Pancreas (tissue), 10 donors: Measurements from ENCODE around the gene PLA2R1. TPM values are rescaled to one million over a fixed set of nuclear protein-coding genes. Genes with fewer than 3 reads are reported as not detected.
A peak's percentile ranks its signal among the peaks of the same experiment; 100 is the strongest.

Experiments used
- ATAC-seq, 4 donors: fragments of 200-7000 bp; cut with Tn5 transposase; one replicate each; pipeline versions ENCODE4 v1.8.0 to v1.9.1; 2020; ENCODE audit warnings: mild to moderate bottlenecking in 4 of 4, moderate library complexity in 4 of 4
- DNase-seq, 6 donors: peaks; one replicate each; pipeline ENCODE4 v3.0.0-alpha.2; 2020
- FAIRE-seq: peaks from 2 replicates; lab custom pipeline; 2012; peaks lifted over from hg19 to GRCh38; lab: Jason Lieb, UNC
- H3K27ac ChIP-seq, 4 donors: fragments of 200-600 bp; sonication (generic); 1 replicate in 3 of 4; 2 replicates in 1 of 4; pipeline versions ENCODE4 v1.5.0 to v1.8.0; 2020
- H3K27me3 ChIP-seq, 4 donors: fragments of 200-600 bp; one replicate each; pipeline ENCODE4 v1.8.0; 2021
- H3K36me3 ChIP-seq, 3 donors: fragments of 200-600 bp; sonication (generic) in 1 of 3; one replicate each; pipeline versions ENCODE4 v1.5.0 to v1.8.0; 2020 to 2021
- H3K4me1 ChIP-seq, 3 donors: fragments of 200-600 bp; one replicate each; pipeline ENCODE4 v1.8.0; 2021
- H3K4me3 ChIP-seq, 4 donors: fragments of 200-600 bp; sonication (generic) in 2 of 4; one replicate each; pipeline versions ENCODE4 v1.5.0 to v1.8.0; 2020 to 2021
- H3K9me3 ChIP-seq, 4 donors: fragments of 200-600 bp; one replicate each; pipeline ENCODE4 v1.8.0; 2021
- CTCF ChIP-seq, 4 donors: fragments of 200-600 bp; sonication (generic) in 3 of 4; IDR thresholded peaks; one replicate each; pipeline versions ENCODE4 v1.5.0 to v1.8.0; 2021; ENCODE audit warnings: antibody characterized with exemption in 4 of 4
- WGBS, 2 donors: extraction: QIAGEN DNeasy Blood & Tissue Kit; methylation state at CpG; one replicate each; pipeline ENCODE4 v1.1.7; 2013; 5-methylcytosine and 5-hydroxymethylcytosine counted together
- intact Hi-C, 3 donors: fragments of 100-400 bp; cut with DNase I; formaldehyde crosslinking; loops; one replicate each; pipeline versions ENCODE4 v1.11.1 to v1.14.2; 2022
- polyA plus RNA-seq, 2 donors: library from polyadenylated mRNA; stranded (reverse); fragments of 200-250 nt; gene quantifications; one replicate each; pipeline ENCODE4 v1.2.3, GENCODE V29; 2013
- total RNA-seq, 6 donors: library from RNA; stranded (reverse); fragmentation: NEBNext Ultra II Directional in 4 of 6; extraction: Animal tissue kit (Norgen Biotek cat#: 25700) in 4 of 6; gene quantifications; one replicate each; pipeline versions ENCODE4 v1.2.1 to v1.2.4, GENCODE V29; 2021 to 2023
- donor health status: healthy with polysubstance abuse.
- donor health status: DM: no; HTN: no; CAD: no; lungs with moderate emphysema.
- donor health status: DM: no; HTN: no; CAD: no.
- donor health status: control.
- donor health status: control.
- donor health status: Bipolar disorder and iron deficiency.
- donor health status: DM: yes; HTN: yes; CAD: no.
- donor health status: DM: no; HTN: no; CAD: no.
- donor health status: DM: no; HTN: no; CAD: no.
- donor health status: DM: yes; HTN: yes; CAD: no.

Gene PLA2R1
- total and polyA plus RNA-seq, 8 donors = 0.16 to 1.5 (median 0.69) TPM

GRCh38 chr2:159897081-159897480, 165.3 kb downstream of the PLA2R1 start:
- Histone ChIP-seq H3K36me3 (no peaks in the 10 kb centered on the region), H3K27me3 (no peaks in the 10 kb centered on the region), H3K4me3 (no peak overlapping the region), H3K9me3 (no peaks in the 10 kb centered on the region), H3K27ac (no peak overlapping the region), H3K4me1 (no peaks in the 10 kb centered on the region)
- WGBS, 2 donors = 91 to 93% methylated on average over 1 of the region's 1 CpG
- no peak for TF ChIP-seq CTCF (IDR thresholded peaks at IDR 0.05)
- FAIRE-seq (no peak), ATAC-seq (no peak), DNase-seq (no peak)
- intact Hi-C loops = no loop called here

GRCh38 chr2:159895258-159896065, 167.0 kb downstream of the PLA2R1 start:
- WGBS, 2 donors = 64 to 67% methylated on average over 4 of the region's 4 CpGs
- H3K27me3 ChIP-seq = no peaks in the 10 kb centered on the region
- H3K9me3 ChIP-seq = no peaks in the 10 kb centered on the region
- DNase-seq (no peak), ATAC-seq (peak in 1 of 4 donors; percentile 31), FAIRE-seq (no peak)
- intact Hi-C loops = no loop called here
- no peaks in the 10 kb centered on the region for H3K4me1 ChIP-seq
- TF ChIP-seq CTCF (IDR thresholded peaks at IDR 0.05) = no peak
- H3K4me3 ChIP-seq = no peak overlapping the region
- H3K36me3 ChIP-seq = no peaks in the 10 kb centered on the region
- H3K27ac ChIP-seq = no peak overlapping the region

GRCh38 chr2:159894145-159894838, 168.1 kb downstream of the PLA2R1 start:
- Histone ChIP-seq H3K36me3 (no peaks in the 10 kb centered on the region), H3K9me3 (no peaks in the 10 kb centered on the region), H3K4me3 (no peak overlapping the region), H3K27ac (no peak overlapping the region), H3K27me3 (no peaks in the 10 kb centered on the region), H3K4me1 (no peaks in the 10 kb centered on the region)
- FAIRE-seq (no peak), ATAC-seq (no peak), DNase-seq (no peak)
- intact Hi-C loops = no loop called here
- TF ChIP-seq CTCF (IDR thresholded peaks at IDR 0.05) = no peak
- 86 to 91% methylated on average over 8 of the region's 8 CpGs for WGBS, 2 donors

- Histone ChIP-seq H3K9me3 (no peaks in the 10 kb centered on the region), H3K27me3 (no peaks in the 10 kb centered on the region), H3K4me3 (no peak overlapping the region), H3K36me3 (no peaks in the 10 kb centered on the region), H3K4me1 (no peaks in the 10 kb centered on the region), H3K27ac (no peak overlapping the region)
- DNase-seq = no peak
- intact Hi-C loops = no loop called here
- no peak for TF ChIP-seq CTCF (IDR thresholded peaks at IDR 0.05)
- WGBS, 2 donors = 85% methylated on average over 8 of the region's 8 CpGs
- FAIRE-seq = no peak
- ATAC-seq = no peak
Measured at GRCh38 chr2:159892990-159893810, 169.2 kb downstream of the PLA2R1 start.
